CD4-positive, alpha-beta T cell treated with Interleukin-1 beta for 1 hour (primary cell): ENCODE measurements around the gene CTXND1.

Experiments
- DNase-seq, 2 donors: peaks; one replicate each; pipeline ENCODE4 v3.0.0-alpha.2; 2020 to 2022

The CTXND1 gene

DNA sequence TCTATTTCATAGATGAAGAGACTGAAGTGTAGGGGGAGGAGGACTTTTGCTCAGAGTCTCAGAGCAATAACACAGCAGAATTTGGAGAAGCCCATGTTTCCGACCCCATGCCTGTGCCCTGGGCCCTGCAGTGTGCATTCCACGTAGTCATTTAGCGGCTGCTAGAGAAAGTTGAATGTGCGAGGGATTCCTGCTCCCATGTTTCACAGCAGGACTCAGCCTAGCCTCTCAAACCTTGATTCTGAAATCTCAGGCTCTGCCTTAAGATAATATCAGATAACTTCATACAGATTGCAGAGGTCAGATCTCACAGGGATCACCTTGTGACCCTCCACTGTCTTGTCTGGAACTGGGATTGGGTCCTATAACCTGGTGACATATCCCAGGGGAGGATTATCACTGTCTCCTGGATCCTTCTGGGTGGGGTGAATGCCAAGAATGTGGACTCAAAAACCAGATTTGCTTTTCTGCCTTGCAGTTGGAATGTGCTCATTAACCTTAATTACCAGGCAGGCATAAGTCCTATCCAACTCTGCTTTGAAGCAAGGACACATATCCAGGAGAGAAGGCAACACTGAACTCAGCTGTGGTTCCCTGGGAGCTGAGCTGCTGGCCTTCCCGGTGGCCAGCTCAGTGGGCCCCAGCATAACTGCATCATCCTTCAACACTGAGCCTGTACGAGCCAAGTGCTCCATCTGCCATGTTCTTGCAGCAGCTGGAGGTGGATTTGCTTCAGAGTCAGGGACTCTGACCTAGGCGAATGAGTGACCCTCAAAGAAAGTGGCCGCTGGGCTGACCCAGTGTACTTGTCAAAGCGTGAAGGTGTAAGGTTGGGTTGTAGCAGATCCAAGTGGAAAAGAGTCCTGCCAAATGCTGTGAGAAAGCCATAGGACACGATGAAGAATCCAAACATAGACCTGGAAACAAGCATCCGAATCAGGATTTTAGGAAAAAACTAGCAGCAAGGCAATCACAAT, 43.0 kb downstream of the CTXND1 start:
- DNase-seq, result no peak

DNA sequence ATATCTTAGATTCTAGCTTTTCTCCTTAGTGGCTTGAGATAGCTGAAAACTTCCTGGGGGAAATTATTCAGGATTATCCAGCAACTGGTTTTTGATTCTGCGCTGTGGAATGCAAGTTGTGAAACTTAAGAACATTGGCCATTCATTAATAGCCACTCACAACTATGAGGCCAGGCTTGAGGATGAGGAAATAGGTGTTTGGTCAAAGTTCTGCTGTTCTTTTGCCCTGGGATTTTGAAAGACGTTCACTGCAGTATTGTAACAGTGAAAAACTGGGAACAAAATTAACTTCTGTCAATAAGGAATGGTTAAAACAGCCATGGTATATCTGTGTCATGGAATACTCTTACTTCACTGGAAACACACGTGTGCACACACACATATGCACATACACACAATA, 44.1 kb downstream of the CTXND1 start:
- DNase-seq, result no peak

GRCh38 chr15:80204231-80204630, 47.8 kb downstream of the CTXND1 start:
- DNase-seq, result no peak

- no peak for DNase-seq
These were observed 48.6 kb downstream of the CTXND1 start for GRCh38 chr15:80203361-80203885.

DNA sequence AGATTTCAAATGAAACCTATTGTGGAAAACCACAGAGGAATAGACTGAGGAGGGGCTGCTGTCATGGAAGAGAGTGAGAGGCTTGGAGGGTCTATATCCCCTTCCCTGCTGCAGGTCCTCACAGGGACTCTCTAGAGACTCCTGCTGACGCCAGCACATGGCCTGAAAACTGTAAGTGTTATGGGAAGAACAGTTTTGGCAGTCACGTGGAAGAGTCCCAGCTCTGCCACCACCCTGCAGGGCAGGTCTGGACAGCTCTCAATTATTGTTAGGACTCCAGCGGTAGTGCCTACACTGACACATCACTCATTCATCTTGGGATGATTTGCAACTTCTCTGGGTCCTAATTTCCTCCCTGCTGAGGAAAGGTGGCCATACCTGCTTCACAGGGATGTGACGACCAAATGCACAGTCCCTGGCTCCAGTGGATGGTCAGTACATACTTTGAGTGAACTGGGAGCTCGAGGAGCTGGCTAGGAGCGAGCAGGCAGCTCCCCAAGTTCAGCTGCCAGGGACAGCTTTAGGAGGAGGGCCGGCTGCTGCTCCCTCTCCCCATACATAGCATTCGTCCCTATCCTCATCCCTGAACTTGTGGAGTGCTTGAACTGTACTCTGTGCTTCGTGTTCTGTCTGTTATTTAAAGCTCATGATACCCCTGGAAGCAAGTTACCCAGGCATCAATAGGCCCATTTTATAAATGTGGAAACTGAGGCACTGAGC, 49.2 kb downstream of the CTXND1 start:
- no peak for DNase-seq

- no peak for DNase-seq
These were observed 50.0 kb downstream of the CTXND1 start for GRCh38 chr15:80202016-80202315.

DNA sequence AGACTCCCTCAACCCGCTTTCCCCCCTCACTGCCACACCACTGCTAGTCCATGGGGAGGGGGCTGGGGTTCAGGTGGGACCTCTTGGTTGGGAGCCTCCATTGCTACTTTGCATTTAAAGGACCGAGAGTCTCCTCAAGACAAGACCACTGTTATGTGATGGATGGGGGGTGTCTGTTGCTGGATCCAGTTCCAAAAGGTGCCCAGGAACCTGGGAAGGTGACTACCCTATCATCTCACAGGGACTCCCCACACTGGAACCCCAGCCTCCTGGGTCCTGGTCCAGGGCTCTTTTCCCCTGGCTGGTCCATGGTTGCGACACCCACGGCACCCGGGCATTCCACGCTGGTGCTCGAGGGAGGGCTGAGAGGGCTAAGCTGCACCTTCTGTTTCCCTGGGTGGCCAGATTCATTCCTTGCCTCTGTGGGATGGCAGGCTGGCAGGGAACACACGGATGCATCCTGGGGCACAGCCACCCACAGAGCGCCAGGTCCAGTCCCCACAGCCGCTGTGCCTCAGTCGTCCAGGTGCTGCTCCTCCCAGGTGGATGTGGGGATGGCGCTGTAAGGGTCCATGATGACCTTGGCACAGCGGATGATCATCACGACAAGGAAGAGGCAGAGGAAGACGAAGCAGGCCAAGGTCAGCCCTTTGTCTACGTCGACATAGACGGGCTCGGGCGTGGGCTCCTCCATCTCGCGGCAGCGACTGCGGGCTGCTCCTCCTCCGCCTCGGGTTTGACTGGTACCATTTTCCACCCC, 50.6 kb downstream of the CTXND1 start:
- DNase-seq, result no peak

DNA sequence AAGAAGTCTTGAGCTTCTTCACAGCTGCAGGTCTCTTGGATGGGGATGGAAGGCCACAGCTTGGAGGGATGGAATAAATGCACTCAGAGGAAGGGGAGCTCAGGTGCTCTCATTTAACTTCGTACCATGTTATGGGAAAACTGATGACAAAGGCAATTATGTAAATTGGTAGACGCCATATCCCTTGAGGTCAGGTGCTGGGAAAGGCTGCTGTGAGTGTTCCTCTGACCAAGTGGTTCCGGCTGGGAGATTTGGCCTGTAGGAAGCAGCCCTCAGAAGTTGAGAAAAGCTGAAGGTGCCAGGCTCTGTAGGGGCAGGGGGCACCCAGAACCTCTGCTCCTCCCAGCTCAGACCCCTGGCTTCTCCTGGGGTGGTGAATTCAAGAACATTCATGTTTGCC, 52.1 kb downstream of the CTXND1 start:
- no peak for DNase-seq

DNA sequence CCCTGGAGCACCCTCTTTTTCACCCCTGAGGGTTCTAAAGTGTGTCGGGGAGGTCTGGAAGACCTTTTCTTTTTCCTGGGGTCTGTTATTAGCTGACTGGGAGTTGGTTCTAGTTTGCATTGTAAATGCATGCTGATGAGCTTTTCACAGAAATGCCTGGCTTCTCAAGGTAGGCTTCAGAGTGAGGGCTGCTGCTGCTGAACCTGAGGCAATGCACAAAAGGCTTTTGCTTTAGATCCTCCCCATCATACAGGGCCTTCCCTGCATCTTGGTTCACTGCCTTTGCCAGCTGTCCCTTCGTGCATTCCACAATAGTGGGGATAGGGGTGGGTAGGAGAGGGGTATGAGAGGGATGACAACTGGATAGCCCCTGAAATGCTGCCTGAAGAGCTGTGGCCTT, 52.6 kb downstream of the CTXND1 start:
- no peak for DNase-seq

GRCh38 chr15:80194914-80195313, 57.1 kb downstream of the CTXND1 start:
- DNase-seq, result no peak

GRCh38 chr15:80194186-80194585, 57.8 kb downstream of the CTXND1 start:
- DNase-seq, result no peak

GRCh38 chr15:80191897-80192595, 60.0 kb downstream of the CTXND1 start:
- DNase-seq, result no peak

- no peak for DNase-seq
These were observed 60.8 kb downstream of the CTXND1 start for GRCh38 chr15:80191198-80191597.

GRCh38 chr15:80188251-80188650, 63.8 kb downstream of the CTXND1 start:
- no peak for DNase-seq

DNA sequence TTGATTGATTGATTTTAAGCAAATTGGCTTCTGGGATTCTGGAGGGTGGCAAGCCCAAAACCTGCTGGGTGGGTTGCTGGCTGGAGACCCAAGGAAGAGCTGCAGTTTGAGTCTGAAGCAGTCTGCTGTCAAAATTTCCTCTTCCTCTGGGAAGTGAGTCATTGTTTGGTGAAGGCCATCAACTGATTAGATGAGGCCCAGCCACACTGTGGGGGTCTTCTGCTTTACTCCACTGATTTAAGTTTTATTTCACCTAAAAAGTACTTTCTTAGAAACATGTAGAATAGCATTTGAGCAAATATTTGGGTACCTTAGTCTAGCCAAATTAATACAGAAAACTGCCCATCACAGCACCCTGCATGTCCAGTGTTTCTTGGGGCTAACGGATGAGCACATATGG, 65.4 kb downstream of the CTXND1 start:
- DNase-seq, result no peak

GRCh38 chr15:80186066-80186465, 65.9 kb downstream of the CTXND1 start:
- DNase-seq, result no peak

DNA sequence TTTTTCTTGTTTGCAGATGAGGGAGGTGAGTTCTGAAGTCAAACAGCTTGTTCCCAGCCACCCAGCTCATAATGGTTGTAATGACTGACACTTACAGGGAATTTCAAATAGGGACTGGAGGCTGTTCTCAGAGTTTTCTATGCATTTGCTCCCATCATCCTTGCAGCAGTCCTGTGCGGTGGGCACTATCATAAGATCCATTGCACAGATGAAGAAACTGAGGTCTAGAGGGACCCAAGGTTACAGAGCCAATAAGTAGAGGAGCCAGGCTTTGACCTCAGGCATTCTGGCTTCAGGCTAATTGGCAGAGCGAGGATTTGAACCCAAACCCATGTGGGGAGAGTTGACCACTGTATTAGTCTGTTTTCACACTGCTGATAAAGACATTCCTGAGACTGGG, 66.9 kb downstream of the CTXND1 start:
- DNase-seq, result no peak

GRCh38 chr15:80184554-80184953, 67.5 kb downstream of the CTXND1 start:
- no peak for DNase-seq

DNA sequence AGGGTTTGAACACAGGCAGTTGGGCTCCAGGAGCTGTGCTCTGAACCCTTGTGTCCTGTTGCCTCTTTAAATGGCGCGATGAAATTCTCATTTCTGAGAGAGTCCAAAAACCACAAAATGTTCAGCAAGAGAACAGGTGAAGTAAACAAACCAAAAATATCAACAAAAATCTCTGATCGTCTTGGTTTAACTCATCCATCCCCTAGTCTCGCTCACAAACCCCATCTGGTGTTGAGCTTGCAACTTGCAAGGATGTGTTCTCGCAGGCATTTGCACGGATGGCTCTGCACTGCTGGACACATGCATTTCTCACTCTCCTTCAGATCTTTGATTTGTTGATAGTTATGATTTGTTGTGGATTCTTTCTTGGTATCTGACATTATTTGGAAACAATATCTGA, 68.1 kb downstream of the CTXND1 start:
- DNase-seq, result no peak

- no peak for DNase-seq
These were observed 68.7 kb downstream of the CTXND1 start for GRCh38 chr15:80183306-80183705.

DNA sequence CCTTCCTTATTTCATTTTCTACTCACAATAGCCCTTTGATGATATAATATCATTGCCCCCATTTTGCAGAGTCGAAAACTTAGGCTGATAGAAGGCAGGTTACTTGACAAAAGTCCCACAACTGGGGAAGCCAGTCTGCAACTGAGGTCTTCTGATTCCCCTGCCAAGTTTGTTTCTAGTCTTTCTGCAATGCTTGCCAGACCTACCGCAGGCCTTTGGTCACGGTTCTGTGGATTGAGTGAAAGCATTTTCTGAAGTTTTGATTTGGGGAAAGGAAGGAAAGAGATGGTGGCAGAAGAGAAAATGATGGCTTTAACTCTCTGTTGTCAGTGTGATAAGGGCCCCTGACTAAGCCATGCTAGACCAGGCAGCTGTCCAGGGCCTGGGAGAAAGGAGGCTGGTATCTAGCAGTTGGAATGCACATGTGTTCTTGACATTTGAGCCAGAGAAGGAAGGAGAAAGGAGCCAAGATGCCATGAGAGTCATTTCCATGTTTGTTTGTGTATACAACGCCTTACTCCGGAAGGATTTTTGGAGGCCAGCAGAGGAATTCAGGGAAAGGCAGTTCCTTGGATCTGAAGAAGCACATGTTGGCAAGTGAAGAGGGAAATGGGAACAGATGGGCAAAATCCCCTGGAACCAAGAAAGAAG, 69.3 kb downstream of the CTXND1 start:
- no peak for DNase-seq

DNA sequence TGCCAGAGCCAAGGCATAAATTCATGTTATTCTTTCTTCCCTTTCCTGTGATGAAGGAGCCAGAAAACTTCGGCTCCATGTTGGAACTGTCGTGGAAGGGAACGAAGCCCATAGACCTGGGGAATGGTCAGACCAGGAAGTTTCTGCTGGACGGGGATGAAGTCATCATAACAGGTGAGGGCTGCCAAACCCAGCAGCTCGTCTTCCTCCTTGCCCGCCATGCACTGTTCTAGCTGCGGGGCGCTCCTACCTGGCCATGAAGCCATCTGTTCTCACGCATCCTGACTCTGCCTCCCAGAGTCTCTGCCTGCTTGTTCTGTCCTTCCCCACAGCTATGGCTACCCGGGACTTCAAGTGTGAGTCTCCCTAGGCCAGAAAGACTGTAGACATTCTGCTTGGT, 71.0 kb downstream of the CTXND1 start:
- DNase-seq, result no peak
